Upper lobe of left lung (tissue), 4 donors: Measurements from ENCODE around the gene ELOB.

Experiments
- POLR2A ChIP-seq, 4 donors: fragments of 450-650 bp; IDR thresholded peaks; one replicate each; pipeline ENCODE4 v1.5.1; 2016 to 2017; ENCODE audit warnings: antibody characterized with exemption in 4 of 4, mild to moderate bottlenecking in 2 of 4
- TF ChIP-seq, protein P1 (sequence below), 6 experiments: fragments of 450-650 bp in 4 of 6; fragments of 200-600 bp in 2 of 6; sonication (generic) in 2 of 6; IDR thresholded peaks; one replicate each; pipeline ENCODE4 v1.5.1; 2016 to 2019; ENCODE audit warnings: antibody characterized with exemption in 6 of 6

DNA sequence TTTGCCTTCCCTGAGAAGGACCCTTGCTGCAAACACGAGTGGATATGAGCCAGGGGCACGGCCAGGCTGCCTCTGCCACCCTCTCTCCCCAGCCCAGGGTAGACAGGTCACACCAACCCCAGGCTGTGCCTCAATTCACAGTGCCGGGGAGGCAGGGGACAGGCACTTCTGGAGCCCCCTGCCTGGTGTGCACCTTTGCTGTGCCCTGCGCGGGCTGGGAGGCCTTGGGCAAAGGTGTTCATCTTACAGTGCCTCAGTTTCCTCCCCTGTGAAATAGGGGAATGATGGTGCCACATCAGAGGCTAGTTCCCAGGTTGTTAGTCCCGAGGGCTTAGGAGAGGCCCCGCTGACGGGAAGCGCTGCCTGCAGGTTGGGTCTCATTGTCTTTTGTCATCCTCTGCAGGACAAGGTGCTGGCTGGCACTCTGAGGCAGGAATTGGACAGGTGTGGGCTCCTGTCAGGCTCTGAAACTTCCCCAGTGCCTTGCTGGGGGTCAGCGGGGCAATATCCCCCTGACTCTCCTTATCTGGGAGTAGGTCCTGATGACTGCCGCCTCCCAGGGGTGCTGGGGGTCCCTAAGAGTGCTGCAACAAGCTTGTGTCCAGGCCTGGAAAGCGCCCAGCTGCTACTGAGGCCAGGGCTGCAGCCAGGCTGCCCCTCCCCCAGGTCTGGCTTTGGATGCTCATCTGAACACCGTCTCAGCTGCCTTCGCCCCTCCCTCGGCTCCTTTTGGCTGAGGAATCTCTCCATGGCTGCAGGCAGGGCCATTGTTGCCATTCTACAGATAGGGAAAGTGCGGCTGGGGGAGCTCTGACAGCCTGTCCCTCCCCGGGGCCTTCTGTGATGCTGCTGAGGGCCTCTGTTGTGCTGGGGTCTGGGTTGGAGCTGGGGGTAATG lies 43.1 kb upstream of the ELOB start:
- TF ChIP-seq, protein P1, sequence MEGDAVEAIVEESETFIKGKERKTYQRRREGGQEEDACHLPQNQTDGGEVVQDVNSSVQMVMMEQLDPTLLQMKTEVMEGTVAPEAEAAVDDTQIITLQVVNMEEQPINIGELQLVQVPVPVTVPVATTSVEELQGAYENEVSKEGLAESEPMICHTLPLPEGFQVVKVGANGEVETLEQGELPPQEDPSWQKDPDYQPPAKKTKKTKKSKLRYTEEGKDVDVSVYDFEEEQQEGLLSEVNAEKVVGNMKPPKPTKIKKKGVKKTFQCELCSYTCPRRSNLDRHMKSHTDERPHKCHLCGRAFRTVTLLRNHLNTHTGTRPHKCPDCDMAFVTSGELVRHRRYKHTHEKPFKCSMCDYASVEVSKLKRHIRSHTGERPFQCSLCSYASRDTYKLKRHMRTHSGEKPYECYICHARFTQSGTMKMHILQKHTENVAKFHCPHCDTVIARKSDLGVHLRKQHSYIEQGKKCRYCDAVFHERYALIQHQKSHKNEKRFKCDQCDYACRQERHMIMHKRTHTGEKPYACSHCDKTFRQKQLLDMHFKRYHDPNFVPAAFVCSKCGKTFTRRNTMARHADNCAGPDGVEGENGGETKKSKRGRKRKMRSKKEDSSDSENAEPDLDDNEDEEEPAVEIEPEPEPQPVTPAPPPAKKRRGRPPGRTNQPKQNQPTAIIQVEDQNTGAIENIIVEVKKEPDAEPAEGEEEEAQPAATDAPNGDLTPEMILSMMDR (IDR thresholded peaks at IDR 0.05) = no peak
- no peak for TF ChIP-seq POLR2A (IDR thresholded peaks at IDR 0.05)
